ENCODE data around the gene CCDC97. TPM values are rescaled to one million over a fixed set of nuclear protein-coding genes. Genes with fewer than 3 reads are reported as not detected.

Gene CCDC97
- total RNA-seq, 1 donor from 2014 or later, result 47.3 TPM

- H3K4me3 Mint-ChIP-seq, result peak overlapping the region; percentile 100
- peaks cover 38% of the 10 kb centered on the region for H3K4me1 Mint-ChIP-seq
- peaks cover 8% of the 10 kb centered on the region for H3K36me3 Mint-ChIP-seq (ENCODE audit: low read depth)
- peak overlapping the region; percentile 98 for H3K27ac Mint-ChIP-seq (ENCODE audit: unreplicated experiment)
- TF ChIP-seq CTCF (conservative IDR thresholded peaks at IDR 0.05), result no peak
- DNase-seq (ENCODE audit: low read depth, low spot score), result no peak
- peaks cover 9% of the 10 kb centered on the region for H3K27me3 Mint-ChIP-seq (ENCODE audit: low read depth)
- H3K9me3 Mint-ChIP-seq, result no peaks in the 10 kb centered on the region
Measured at GRCh38 chr19:41309180-41310032, 566 bp upstream of the CCDC97 start.

GRCh38 chr19:41311072-41311471 lies 1.1 kb downstream of the CCDC97 start:
- peak overlapping the region; percentile 100 for H3K4me3 Mint-ChIP-seq
- peaks cover 38% of the 10 kb centered on the region for H3K4me1 Mint-ChIP-seq
- H3K9me3 Mint-ChIP-seq, result no peaks in the 10 kb centered on the region
- no peak for DNase-seq (ENCODE audit: low read depth, low spot score)
- TF ChIP-seq CTCF (conservative IDR thresholded peaks at IDR 0.05), result no peak
- peaks cover 9% of the 10 kb centered on the region for H3K27me3 Mint-ChIP-seq (ENCODE audit: low read depth)
- no peak overlapping the region for H3K27ac Mint-ChIP-seq (ENCODE audit: unreplicated experiment)
- peaks cover 10% of the 10 kb centered on the region for H3K36me3 Mint-ChIP-seq (ENCODE audit: low read depth)

GRCh38 chr19:41311613-41312012 lies 1.6 kb downstream of the CCDC97 start:
- H3K27ac Mint-ChIP-seq (ENCODE audit: unreplicated experiment), result no peak overlapping the region
- peaks cover 9% of the 10 kb centered on the region for H3K27me3 Mint-ChIP-seq (ENCODE audit: low read depth)
- H3K9me3 Mint-ChIP-seq, result no peaks in the 10 kb centered on the region
- no peak for TF ChIP-seq CTCF (conservative IDR thresholded peaks at IDR 0.05)
- H3K4me1 Mint-ChIP-seq, result peaks cover 38% of the 10 kb centered on the region
- DNase-seq (ENCODE audit: low read depth, low spot score), result no peak
- peak overlapping the region; percentile 79 for H3K4me3 Mint-ChIP-seq
- peaks cover 15% of the 10 kb centered on the region for H3K36me3 Mint-ChIP-seq (ENCODE audit: low read depth)

DNA sequence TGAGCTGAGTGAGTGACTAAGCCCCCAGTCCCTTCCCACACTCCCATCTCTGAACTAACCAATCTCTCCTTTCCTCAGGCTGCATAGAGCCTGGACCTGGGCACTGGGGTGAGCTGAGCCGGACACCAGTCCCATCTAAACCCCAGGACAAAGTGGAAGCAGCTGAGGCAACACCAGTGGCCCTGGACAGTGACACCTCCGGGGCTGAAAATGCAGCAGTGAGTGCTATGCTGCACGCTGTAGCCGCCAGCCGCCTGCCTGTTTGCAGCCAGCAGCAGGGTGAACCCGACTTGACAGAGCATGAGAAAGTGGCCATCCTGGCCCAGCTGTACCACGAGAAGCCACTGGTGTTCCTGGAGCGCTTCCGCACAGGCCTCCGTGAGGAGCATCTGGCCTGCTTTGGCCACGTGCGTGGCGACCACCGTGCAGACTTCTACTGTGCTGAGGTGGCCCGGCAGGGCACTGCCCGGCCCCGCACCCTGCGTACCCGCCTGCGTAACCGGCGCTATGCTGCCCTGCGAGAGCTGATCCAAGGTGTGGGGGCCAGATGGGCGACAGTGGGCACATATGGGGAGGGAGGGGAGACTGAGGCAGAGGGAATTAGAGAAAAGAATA lies 6.4 kb downstream of the CCDC97 start:
- TF ChIP-seq CTCF (conservative IDR thresholded peaks at IDR 0.05), result no peak
- H3K27ac Mint-ChIP-seq (ENCODE audit: unreplicated experiment), result no peak overlapping the region
- H3K9me3 Mint-ChIP-seq, result no peaks in the 10 kb centered on the region
- peaks cover 23% of the 10 kb centered on the region for H3K36me3 Mint-ChIP-seq (ENCODE audit: low read depth)
- peak overlapping the region; percentile 33 for H3K4me3 Mint-ChIP-seq
- DNase-seq (ENCODE audit: low read depth, low spot score), result no peak
- no peaks in the 10 kb centered on the region for H3K27me3 Mint-ChIP-seq (ENCODE audit: low read depth)
- H3K4me1 Mint-ChIP-seq, result peaks cover 12% of the 10 kb centered on the region

DNA sequence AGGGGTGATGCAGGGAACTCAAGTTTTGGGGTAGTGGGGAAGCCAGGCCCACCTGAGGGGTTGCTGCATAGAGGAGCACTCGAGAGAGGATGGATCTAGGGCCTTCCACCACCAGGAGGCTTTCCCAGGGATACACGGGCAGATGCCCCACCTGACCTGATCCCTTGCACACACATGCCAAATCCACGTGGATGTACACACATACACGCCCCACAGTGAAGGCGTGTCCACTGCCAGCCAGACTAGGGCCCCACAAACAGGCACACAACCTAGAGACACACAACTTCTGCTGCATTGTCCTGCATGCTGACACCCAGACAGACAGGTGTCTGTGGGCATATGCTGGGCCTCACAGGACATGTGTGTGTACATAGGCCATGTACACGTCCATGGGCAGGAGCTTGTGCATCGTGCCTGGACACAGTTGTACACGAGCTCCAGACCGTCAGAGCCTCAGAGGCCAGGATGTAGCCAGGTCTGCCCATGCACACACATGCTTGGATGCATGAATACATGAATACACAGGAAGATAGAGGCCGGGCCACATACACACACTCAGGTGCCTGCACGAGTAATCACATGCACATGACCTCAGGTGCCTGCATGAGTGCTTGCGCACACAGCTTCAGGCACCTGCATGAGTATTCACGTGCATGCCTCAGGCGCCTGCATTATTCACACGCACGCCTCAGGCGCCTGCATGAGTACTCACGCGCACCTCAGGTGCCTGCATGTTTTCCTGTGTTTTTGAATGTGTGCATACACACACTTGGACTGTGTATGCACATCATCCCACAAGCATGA lies 8.9 kb downstream of the CCDC97 start:
- Mint-ChIP-seq H3K27me3 (ENCODE audit: low read depth) (peaks cover 2% of the 10 kb centered on the region), H3K9me3 (no peaks in the 10 kb centered on the region), H3K27ac (ENCODE audit: unreplicated experiment) (no peak overlapping the region), H3K4me1 (peaks cover 17% of the 10 kb centered on the region), H3K4me3 (no peak overlapping the region), H3K36me3 (ENCODE audit: low read depth) (peaks cover 15% of the 10 kb centered on the region)
- no peak for DNase-seq (ENCODE audit: low read depth, low spot score)
- TF ChIP-seq CTCF (conservative IDR thresholded peaks at IDR 0.05), result no peak

All from neural crest cell (in vitro differentiated cells).